Fibroblast of skin of left biceps (primary cell): Measurements from ENCODE around the gene RABL6.
"Not testable (repeated sequence)": the region's sequence is repeated elsewhere in the genome, so short reads cannot be mapped to it uniquely, and the experiment has no call there.

ENCODE experiments used
- DNase-seq, 2 experiments: peaks; one replicate each; pipeline ENCODE4 v3.0.0-alpha.2; 2013; ENCODE audit warnings: low read depth in 2 of 2

RABL6 gene, protein sequence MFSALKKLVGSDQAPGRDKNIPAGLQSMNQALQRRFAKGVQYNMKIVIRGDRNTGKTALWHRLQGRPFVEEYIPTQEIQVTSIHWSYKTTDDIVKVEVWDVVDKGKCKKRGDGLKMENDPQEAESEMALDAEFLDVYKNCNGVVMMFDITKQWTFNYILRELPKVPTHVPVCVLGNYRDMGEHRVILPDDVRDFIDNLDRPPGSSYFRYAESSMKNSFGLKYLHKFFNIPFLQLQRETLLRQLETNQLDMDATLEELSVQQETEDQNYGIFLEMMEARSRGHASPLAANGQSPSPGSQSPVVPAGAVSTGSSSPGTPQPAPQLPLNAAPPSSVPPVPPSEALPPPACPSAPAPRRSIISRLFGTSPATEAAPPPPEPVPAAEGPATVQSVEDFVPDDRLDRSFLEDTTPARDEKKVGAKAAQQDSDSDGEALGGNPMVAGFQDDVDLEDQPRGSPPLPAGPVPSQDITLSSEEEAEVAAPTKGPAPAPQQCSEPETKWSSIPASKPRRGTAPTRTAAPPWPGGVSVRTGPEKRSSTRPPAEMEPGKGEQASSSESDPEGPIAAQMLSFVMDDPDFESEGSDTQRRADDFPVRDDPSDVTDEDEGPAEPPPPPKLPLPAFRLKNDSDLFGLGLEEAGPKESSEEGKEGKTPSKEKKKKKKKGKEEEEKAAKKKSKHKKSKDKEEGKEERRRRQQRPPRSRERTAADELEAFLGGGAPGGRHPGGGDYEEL

DNA sequence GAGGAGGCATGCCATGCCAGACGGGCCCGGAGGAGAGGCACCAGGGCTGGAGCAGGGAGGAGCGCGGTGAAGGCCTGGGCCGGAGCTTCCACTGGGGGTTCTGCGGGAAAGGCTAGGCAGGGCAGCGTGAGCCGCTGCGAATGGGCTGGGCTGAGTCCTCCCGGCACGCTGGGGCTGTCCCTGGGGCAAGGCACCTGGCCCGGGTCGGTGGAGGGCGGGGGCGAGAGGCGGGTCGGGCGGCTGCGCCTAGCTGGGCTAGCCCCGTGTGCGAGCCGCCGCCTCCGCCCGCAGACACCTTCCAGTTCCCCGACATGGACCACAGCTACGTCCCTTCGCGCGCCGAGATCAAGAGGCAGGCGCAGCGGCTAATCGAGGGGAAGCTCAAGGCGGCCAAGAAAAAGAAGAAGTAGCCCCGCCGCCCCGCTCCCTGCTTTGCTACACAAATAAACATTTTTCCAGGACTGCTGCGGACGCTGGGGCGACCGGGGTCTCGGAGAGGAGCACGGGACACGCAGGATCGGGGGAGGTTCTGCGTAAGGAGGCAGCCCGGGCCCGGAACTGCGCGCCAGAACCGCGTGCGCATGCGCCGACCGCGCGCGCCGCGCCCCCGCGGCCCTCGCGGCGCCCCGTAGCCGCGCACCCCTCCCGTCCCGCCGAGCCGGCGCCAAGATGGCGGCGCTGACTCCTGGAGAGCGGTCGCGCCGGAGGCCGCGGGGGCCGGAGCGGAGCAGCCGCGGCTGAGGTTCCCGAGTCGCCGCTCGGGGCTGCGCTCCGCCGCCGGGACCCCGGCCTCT is at the start of gene RABL6:
Gene RABL6, plus strand, starts transcription at position 668 of the 794 bp plus-strand sequence. CDS start 249 bp downstream, outside the sequence.
- DNase-seq = peak; percentile 17 to 23

DNA sequence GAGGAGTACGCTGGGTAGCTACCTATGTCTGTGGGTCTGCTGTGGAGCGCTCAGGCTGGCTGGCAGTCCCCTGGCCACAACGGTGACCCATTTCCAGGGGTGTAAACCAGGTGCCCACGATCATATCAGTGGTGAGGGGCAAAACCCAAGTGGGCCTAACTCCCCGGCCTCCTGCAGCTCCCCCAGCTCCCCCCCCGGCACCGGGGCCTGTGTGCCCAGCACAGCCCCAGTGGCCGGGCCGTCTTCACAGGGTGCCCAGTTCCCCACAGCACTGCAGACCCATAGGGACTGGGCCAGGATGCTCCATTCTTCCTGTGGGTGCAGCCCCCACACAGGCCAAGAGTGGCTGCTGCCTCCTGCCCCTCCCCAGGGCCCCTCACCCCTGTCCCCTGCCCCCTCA is 48.7 kb upstream of the RABL6 start:
- DNase-seq = no peak

DNA sequence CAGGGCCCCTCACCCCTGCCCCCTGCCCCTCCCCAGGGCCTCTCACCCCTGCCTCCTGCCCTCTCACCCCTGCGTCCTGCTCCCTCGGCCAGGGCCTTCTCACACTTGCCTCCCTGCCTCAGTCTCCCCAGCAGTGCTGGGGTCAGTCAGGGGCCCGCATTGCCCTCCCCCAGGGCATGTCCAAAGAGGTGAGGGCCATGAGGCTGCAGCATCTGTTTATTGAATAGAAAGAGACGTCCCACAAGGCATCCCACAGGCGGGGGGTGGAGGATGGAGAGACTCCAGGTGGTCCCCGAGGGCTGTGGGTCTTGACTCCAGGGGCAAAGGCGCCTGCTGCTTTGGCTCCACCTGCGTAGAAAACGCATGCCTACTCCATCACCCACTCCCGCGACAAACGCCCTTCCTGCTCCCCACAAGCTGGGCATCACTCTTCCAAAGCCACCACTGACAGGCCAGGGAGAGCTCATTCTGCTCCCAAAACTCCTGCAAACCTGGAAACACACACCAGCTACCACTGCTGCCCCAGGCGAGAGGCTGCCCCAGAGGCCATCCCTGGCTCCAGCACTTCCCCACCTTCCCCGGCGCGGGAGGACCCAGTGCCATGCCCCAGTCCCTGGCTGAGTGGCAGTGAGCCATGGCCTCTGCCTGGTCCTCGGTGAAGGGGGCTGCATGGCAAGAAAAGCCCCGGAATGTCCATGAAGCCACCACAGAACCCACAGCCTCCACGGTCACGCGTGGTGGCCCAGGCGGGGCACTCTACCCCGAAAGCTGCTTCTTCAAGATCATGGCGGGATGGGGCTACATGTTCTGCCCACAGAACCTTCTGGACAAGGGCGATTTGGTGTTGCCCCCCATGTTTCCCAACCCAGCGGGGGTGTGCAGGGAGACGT is 48.1 kb upstream of the RABL6 start:
- DNase-seq = no peak

DNA sequence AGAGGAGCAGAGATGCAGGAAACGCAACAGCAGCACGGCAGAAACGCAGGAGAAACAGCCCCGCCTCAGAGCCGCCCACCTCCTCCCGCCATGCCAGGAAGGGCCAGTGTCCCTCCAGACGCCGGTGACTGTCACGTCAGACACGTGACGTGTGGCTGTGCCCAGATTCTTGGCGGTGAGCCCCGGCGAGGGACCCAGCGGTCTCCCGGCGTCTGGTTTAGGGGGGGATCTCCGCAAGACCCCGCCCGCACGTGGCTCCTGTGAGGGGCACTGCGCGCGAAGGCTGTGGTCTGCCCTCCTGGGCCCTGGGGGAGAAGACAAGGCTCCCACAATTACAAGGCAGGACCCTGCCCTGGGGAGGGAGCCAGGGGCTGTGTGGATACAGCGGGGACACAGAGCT is 47.3 kb upstream of the RABL6 start:
- DNase-seq = no peak

DNA sequence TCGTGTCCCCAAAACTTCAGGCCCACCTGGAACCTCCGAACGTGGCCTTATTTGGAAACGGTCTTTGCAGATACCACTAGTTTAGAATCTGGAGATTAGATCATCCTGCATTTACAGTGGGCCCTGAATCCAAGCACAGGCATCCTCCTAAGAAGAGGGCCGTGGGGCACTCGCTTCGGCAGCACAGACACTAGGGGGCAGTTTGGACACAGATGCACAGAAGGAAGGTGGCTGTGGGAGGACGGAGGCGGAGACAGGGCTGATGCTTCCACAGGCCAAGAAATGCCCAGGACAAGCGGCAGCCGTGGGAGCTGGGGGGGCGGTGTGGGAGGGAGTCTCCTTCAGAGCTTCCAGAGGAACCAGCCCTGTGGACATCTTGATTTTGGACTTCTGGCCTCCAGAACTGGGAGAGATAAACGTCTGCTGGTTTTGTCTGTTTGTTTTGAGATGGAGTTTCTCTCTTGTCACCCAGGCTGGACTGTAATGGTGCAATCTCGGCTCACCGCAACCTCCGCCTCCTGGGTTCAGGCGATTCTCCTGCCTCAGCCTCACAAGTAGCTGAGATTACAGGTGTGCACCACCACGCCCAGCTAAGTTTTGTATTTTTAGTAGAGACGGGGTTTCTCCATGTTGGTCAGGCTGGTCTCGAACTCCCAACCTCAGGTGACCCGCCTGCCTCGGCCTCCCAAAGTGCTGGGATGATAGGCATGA is 46.8 kb upstream of the RABL6 start:
- not testable (repeated sequence) for DNase-seq

DNA sequence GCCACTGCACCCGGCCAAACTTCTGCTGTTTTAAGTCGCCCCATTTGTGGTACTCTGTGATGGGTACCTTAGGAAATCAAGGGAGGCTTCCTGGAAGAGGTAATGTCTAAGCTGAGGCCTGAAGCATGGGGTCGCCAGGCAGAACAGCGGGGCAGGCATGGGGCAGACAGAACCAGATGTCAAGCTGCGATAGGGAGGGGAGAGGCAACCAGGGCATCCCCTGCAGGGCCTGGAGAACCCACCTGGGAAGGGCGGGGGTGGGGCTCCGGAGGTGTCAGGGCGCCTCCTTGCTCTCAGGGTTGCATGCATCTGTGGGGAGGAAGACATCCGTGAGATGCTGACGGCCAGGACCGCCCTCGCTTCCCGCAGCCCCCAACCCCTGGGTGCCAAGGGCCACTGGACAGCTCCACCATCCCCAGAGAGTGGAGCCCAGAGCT is 46.2 kb upstream of the RABL6 start:
- no peak for DNase-seq

DNA sequence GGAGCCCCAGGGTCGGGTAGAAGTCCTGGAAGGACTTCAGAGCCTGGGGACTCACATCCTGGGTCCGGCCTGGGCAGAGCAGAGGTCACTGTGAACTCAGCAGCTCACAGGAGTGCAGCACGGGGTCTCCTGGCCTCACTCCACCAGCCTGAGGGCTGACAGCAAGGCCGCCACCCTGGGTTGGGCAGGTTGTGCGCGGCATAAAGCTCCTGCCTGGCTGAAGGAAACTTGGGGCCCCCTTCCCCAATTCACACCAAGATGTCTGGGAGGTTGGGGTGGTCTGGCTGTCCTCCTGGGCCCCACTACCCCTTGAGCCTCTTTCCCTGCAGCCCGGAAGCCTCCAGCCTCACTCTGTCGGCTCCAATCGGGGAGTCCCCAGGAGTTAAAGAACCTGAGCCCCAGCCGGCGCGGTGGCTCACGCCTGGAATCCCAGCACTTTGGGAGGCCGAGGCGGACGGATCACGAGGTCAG is 45.5 kb upstream of the RABL6 start:
- no peak for DNase-seq

DNA sequence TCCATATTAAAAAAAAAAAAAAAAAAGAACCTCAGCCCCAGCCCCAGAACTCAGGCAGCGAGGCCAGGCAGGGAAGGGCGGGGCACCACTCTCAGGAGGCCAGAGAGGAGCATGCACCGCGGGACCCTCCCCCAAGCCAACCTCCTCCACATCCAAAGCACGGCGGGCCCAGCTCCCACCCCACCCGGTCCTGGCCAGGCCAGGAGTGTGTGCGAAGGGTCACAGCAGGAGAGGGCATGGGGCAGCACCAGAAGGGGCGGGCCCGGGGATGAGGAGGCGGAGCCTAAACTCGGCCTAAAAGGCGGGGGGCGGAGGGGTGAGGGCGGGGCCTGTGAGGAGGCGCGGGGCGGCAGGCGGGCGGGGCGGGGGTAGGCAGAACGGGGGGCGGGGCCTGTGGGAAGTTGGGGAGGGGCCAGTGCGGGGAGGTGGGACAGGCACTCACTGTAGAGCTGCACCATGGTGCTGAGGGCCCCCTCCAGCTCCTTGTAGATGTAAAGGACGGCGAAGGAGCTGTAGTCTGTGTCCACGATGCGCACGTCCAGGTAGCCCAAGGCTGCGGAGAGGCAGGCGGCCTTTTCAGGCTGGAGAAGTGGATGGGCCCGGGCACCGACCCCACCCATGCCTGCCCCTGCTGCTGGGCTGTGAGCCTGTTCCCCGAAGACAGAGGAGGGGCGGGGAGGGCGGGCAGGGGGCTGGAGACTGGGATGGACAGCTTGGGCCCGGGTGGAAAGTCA is 44.7 kb upstream of the RABL6 start:
- DNase-seq = no peak

DNA sequence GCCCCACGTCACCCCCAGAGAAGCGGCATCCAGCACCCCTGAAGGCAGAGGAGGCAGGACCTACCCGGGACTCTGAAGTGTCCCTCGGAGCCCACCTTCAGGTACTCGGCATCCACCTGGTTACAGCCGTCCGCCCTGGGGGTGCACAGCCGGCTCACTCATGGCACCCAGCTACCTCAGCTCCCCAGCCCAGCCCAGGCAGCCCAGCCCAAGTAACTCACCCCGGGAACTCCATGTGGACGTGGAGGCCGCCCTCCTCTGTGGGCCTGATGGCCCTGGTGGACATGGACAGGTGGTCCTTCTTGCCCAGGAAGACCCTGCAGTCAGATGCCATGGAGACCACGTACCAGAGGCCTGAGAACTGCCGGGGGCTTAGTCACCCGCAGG is 44.1 kb upstream of the RABL6 start:
- no peak for DNase-seq

DNA sequence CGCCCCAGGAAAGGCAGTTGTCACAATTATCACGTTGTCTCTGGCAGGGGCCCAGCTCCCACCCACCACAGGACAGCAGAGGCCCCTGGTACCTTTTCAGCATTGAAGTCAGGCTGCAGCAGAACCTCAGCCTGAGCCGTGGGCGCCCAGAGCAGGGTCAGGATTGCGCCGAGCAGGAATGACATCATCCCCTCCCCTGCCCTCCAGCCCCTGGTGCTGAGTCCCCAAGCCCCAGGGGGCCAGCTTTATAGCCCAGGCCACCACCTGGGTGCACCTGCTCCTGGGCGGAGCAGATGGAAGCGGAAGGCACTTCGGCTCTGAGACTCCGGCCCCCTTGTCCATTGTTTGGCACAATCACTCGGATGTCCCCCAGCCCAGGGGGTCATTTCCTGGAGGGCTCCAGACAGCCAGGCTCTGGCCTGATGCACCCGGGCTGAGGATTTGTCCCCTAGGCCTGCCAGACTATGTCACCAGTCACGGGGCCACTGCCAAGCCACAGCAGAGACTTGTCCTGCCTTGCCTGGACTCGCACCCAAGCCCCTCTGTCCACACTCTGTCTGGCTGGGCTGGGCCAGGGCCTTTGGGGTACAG is 43.4 kb upstream of the RABL6 start, which contains the start of gene LCN15:
Gene LCN15, minus strand, starts transcription at position 218 of the 591 bp plus-strand sequence. Its CDS starts 30 bp downstream, at position 188.
- DNase-seq = no peak

DNA sequence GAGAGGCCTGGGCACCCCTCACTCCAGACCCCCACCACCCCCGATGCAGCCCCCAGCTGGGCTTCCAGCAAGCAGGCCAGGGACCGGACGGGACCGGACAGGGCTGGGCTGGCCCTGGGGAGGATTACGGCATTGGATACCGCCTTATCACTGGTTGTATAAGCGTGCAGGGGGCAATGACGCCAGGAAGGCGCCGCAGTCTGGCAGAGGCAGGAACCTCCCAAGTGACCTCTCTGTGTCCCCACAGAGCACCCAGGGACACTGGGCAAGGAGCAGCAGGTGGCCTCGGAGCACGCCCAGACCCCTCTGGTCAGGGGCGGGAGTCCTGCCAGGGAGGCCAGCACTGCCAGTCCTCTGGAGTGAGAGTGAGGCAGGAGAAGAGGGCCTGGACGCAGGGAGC is 42.7 kb upstream of the RABL6 start:
- DNase-seq = no peak

DNA sequence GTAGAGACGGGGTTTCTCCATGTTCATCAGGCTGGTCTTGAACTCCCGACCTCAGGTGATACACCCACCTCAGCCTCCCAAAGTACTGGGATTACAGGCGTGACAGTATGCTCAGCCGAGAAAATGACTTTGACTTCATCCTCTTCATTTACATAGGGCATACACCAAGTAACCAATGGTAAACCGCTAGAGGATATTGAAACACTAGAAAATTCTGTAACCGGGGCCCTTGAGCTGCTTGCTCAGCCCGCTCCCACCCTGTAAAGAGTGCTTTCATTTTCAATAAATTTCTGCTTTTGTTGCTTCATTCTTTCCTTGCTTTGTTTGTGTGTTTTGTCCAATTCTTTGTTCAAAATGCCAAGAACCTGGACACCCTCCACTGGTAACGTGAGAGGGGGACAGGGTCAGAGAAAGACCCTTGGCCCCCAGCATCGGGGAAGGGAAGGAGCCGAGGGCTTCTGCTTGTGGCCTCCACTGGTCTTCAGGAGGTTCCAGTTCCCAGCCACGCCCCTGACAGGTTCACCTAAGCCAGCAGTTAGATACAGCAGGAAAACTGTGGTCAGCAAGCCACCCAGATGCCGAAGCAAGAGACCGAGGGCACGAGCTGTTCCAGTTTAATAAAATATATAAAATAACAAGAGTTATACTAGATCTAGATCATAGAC is 41.9 kb upstream of the RABL6 start:
- not testable (repeated sequence) for DNase-seq

DNA sequence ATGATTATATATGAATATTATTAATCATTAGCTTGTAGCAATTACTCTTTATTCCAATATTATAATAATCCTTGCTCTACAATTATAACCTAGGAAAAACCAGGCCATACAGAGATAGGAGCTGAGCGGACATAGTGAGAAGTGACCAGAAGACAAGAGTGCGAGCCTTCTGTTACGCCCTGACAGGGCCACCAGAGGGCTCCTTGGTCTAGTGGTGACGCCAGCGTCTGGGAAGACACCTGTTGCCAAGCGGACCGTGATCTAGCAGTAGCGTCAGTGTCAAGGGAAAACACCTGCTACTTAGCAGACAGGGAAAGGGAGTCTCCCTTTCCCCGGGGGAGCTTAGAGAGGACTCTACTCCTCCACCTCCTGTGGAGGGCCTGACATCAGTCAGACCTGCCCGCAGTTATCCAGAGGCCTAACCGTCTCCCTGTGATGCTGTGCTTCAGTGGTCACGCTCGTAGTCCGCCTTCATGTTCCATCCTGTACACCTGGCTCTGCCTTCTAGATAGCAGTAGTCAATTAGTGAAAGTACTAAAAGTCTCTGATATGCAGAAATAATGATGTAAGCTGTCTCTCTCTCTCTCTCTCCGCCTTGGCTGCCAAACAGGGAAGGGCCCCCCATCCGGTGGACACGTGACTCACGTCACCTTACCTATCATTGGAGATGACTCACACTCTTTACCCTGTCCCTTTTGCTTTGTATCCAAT is 41.2 kb upstream of the RABL6 start:
- not testable (repeated sequence) for DNase-seq

DNA sequence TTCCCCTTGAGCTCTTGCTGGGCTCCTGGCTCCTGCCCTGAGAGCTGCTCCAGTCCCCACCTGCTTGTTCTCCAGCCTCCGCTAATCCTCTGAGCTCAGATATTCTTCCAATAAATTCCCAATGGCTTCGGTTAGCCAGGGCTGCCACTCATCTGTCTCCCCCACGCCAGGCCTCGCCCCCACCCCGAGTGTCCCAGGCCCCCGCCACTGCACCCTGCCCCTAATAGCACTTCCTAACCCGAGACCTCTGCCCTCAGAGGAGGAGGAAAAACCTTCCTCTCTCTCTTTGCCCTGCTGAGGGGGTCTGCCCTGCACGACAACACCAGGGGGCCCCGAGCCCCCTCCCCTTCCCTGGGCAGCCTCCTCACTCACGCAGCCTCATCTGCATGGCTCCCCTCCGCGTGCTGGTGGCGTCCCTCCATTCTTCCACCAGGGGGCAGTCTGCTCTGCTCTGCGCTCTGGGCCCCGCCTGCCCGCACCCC is 38.0 kb upstream of the RABL6 start:
- DNase-seq = no peak

DNA sequence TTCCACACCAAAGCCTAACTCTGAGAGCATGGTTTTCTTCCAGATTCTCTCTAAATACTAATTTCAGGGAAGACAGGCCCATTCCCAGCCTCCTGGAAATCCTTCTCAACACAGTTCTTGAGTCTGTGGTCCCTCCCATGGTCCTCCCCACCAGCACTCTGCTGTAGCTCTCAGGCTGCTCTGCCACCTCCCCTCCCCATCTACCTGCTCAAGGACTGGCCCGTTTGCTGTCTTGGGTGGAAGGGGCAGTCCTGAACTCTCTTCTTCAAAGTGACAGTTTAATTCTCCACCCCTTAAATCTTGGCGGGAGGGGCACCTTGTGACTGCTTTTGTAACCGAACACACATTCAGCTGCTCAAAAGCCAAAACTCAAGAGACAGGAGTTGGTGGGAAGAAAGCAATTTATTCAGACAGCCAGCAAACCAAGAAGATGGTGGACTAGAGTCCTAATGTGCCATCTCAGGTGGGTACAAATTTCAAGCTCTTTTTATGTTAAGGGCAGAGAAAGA is 35.8 kb upstream of the RABL6 start:
- DNase-seq = no peak

DNA sequence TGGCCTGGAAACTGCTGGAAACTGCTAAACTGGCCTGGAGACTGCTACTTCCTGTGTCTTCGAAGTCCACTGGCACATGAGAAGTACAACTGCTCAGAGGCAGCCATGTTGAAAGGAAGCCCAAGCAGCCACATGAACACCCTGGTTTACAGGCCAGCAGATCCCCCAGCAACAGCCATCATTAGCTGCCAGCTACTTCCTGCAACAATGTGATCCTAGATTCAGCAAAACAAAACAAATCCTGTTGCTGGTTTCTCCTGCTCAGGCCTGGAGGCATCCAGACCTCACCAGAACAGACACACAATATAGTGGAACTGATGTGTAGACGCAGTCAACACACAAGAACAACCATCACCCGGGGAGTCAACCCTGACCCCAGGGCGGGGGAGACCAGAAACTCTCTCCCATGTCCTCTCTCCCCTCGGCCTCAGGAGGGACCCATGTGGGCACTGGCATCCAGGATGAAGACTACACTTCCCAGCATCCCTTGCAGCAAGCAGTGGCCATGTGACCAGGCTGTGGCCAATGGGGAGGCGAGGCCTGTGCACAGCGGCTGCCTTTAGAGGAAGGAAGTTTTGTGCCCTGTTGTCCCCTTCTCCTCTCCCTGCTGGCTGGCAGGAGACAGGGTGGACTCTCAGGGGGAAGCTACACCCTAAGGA is 34.2 kb upstream of the RABL6 start:
- DNase-seq = no peak

DNA sequence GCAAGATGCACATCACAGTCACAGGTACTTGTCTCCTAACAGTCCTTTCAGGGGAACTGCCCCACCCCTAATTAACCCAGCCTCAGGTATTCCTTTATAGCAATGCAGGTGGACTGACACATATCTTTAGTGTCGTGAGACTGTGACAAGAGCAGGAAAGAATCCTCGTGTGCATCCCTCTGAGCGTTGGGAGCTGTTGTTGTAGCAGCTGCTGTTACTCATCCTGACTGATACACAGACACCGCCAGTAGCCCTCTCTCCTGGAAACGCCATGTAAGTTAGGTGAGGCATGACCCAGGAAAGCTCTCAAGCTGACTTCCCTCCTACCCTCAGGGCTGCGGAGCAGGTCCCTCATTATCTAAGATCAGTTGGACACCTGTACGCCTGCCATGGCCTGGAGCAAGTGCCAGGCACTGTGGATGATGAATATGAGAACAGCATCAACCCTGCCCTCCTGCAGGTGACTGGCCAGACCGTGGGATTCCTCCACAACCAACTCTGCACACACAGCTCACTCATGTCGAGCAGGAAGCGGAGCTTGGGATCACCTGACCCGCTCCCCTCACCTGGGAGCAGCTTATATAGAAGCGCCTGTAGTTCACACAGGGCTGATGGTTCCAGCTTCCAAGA is 33.2 kb upstream of the RABL6 start:
- DNase-seq = no peak
